Hippocampal formation (tissue), 2 donors: ENCODE data around the gene RACGAP1.
A peak's percentile ranks its signal among the peaks of the same experiment; 100 is the strongest.
"Not testable (repeated sequence)": the region's sequence is repeated elsewhere in the genome, so short reads cannot be mapped to it uniquely, and the experiment has no call there.

ENCODE experiments used
- DNase-seq, 2 donors: peaks; one replicate each; lab custom pipeline; 2025; lab: John Stamatoyannopoulos, UW

Gene RACGAP1

DNA sequence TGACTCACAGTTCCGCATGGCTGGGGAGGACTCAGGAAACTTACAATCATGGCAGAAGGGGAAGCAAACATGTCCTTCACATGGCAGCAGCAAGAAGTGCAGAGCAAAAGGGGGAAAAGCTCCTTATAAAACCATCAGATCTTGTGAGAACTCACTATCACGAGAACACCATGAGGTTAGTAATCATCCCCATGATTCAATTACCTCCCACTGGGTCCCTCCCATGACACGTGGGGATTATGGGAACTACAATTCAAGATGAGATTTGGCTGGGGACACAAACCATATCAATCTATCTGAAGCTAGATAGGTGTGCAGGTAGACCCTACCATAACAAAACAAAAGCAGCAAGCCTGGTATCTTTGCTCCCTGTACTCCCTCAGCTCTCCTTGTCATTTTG, 38.8 kb downstream of the RACGAP1 start:
- DNase-seq = not testable (repeated sequence)

GRCh38 chr12:49985981-49986380, 39.3 kb downstream of the RACGAP1 start:
- no peak for DNase-seq

GRCh38 chr12:49984476-49985359, 40.6 kb downstream of the RACGAP1 start:
- no peak for DNase-seq

DNA sequence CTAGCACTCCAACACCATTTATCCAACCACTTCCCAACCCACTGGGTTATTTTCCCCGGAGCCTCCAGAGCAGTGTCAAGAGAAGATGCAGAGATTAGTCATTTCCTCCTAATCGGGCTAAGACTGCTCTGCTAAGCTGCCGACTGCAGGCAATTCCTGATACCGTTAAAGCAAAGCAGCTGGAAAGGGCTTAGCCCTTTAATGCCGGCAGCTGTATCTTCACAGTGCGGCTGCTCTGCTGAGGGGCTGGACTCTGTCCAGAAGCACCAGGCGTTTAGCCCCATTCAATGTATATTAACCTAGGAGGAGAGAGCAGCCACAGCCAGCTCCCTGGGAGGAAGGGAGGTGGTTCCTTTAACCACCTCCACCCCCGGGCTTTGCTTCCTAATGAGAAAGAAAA, 41.4 kb downstream of the RACGAP1 start:
- DNase-seq = peak in 1 of 2 donors; percentile 27

DNA sequence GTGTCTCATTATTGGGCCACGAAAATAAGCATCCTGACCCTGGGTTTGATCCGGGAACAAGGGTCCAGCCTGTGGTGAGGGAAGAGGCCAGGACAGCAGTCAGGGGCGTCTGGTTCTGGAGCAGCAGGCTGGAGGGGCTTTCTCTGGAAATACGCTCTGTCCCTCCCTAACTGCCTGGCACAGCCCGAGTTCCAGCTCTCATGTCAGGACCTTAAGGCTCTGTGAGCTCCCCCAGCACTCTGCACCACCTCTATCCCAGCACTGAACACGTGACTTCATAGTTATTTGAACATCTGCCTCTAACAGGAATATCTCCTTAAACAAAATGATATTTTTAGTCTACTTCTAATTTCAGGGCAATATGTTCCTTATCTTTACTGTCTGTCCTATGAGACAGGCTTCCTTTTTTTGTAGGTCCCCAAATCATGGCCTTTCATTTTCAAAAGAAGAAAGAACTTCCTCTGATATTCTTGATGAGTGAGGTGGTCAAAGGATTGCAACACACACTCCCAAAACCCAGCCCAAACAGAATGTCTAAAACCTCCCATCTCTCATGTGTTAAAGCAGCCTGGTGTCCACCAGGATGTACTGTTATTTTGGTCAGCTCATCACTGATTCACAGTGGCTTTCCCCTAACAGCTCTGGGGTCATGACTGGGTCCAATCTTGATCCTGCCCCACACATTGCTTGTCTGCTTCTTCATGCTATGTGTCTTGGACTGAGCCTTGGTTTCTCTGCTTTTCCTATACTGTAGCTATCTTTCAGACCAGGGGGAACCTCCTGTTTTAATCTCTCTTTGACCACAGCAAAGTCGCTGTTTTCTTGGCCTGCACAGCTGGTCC, 42.8 kb downstream of the RACGAP1 start:
- DNase-seq = no peak

DNA sequence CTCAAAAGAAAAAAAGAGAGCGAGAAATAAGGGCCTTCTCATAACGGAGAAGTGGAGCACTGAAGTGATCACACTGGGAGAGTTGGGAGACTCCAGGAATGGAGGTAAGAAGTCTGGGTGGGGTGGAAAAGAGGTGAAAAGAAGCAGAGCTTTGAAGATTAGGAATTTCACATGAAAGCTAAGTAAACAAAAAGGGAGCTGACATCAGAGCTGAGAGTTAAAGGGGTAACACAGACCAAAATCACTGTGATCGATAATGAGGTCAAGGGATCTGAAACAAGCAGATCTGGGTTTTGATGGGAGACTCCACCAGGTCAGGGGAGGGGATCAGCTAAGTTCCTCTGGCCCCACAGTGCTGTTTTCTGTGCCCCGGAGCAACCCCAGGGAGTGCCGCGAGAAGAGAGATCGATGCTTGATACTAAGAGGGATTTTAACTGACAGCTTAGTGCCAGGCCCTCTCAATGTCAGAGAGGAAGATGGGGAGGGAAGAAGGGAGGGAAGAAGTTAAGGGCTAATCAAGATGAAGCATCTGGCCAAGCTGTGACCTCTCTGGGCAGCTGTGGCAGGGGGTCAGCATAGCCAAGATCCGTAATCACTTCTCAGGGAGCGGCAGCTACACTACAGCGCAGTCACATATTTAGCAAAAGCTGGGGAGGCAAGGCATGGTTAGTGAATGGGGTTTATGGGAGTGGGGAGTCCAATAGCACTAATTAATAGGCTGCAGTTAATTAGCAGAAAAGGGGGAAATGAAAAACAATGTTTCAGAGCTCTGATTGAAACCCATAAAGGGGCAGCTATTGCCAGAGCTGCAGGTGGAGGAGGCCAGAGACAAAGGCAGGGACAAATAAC, 44.6 kb downstream of the RACGAP1 start:
- DNase-seq = no peak

DNA sequence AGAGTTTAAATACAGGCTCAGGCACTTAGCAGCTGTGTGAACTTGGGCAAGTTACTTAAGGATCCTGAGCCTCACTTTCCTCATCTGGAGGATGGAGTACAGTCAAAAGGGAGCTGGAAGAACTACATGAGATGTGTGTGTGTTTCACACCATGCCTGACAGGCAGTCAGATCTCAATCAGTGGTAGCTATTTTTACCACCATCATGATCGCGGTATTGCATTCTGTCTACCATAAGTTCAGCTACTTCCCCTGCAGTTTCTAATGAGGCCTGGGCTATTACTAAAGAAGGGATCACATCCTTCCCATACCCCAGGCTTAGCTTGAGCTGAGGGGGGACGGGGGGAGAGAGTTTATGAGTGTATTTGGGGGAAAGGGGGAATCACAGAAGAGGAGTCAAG, 45.5 kb downstream of the RACGAP1 start:
- no peak for DNase-seq

- DNase-seq = peak; percentile 75 to 79
Measured at GRCh38 chr12:49979016-49979586, 46.2 kb downstream of the RACGAP1 start.

DNA sequence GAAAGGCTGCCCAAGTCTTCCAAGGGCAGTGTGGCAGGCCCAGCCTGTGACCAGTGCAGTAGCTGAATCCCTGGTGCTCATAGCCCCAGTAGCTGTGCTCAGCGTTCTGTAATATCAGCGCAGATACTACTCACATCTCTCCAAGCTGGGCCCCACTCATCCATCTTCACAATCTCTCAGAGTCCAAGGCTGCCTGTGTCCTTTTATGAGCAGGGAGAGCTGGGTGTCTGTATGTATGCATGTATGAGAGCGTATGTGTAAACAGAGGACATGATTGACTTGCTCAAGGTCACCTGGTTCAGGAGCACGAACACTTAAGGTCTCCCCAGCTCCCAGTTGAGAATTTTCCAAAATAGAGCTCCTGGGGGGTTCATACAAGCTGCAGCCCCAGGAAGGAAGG, 47.2 kb downstream of the RACGAP1 start:
- no peak for DNase-seq

DNA sequence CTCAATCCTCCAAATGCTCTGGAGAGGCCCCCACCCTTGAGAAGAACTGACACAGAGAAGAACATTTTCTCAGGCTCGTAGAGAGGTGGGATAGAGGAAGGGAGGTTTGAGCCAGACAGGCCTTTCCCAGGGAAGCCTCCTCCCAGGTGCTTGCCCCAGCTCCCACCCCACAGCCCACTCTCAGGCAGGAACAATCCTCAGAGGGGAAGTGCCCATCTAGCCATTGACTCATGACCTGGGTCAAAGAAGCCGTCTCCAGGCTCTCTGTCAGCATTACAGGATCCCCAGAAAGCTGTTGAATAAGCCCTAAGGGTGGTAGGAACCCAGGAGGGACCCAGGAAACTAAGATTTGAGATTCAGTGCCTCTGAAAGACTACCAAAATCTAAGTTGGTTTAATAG, 48.7 kb downstream of the RACGAP1 start:
- DNase-seq = no peak

DNA sequence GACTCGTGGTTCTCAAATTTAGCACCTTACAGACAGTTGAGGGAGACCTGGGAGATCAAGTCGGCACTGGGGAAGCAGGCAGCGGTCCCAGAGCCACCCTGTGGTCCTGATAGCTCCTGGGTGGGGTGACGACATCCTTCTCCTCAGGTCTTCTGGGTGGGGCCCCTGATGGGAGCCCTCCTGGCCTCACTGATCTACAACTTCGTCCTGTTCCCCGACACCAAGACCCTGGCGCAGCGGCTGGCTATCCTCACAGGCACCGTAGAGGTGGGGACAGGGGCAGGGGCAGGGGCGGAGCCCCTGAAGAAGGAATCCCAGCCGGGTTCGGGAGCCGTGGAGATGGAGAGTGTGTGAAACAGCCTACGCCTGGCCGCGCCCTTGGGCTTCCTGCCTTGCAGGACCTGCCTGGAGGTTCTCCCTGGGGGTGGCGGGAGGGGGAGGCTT, 50.0 kb downstream of the RACGAP1 start:
- no peak for DNase-seq

DNA sequence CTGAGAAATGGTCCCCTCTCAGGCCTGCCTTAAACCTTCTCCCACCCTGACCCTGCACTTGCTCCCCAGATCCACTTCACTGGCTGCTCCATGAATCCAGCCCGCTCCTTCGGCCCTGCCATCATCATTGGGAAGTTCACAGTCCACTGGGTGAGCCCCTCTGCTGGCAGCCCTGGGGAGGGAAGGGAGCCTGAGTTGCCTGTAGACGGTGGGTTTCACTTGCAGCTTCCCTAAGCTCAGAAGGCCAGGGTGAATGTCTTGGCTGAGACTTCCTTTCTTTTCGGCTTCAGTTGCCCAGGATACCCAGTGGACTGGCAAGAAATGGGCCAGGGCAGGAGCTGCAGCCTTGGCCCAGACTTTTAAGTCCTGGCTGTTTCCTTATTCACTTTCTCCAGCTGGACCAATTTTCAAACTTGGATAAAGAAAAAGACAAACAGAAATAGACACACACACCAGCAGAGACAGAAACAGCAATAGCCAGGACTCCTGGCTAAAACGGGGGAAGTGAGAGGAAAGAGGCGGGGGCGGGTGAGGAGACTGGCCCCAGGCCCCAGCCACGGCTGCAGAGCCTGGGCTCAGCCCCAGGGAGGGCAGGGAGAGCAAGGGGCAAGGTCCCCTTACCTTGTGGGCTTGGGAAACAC, 50.5 kb downstream of the RACGAP1 start:
- peak; percentile 36 to 66 for DNase-seq

DNA sequence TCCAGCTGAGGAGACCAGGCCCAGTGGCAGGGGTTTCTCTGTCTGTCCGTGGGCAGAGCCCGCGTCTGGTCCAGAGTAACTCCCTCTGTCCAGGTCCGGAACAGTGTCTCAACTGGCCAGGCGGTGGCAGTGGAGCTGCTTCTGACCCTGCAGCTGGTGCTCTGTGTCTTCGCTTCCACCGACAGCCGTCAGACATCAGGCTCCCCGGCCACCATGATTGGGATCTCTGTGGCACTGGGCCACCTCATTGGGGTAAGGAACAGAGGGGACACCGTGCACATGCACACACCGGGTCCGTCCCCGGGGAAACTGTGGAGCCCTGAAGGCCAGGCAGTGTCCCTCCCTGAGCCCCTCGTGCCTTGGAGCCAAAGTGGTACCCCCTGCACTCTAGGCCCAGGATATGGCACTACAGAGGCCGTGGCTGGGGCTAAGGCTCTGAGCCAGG, 51.0 kb downstream of the RACGAP1 start:
- peak; percentile 70 to 72 for DNase-seq

DNA sequence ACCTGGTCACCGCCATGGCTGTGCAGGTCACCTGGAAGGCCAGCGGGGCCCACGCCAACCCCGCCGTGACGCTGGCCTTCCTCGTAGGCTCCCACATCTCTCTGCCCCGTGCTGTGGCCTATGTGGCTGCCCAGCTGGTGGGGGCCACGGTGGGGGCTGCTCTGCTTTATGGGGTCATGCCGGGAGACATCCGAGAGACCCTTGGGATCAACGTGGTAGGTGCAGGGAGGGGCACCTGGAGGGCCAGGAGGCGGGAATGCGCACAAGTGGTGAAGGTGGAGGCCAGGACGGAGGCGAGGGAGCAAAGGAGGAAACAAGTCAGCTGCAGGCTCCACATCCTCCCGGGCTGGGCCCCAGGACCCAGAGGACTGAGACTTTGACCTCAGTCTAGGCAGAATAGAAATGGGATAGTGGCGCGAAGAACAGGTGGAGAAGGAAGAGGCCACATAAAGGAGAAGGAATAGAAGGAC, 51.9 kb downstream of the RACGAP1 start:
- DNase-seq = no peak

DNA sequence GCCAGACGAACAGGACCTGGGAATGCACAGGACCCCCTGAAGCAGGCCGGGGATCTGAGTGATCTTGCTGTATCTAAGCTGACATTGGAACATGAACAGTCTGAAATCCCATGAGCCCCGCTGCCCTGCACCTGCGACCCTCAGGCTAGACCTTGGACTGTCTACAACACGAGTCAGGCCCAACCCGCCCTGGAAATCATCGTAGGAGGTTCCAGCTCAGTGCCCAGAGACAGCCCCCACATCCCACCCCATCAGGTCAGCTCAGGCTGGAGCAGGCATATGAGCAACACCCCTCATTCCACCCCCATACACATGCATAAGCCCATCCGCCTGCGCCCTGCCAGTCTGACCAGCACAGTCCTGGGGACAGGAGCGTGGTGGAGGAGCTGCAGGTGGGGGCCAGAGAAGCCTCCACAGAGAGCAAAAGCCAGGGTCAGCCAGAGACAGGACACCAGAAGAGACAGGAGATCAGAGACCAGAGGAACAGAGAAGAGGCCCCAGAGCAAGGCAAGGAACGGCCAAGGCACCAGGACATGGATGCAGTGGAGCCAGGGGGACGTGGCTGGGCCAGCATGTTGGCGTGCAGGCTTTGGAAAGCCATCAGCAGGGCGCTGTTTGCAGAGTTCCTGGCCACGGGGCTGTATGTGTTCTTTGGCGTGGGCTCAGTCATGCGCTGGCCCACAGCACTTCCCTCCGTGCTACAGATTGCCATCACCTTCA, 52.5 kb downstream of the RACGAP1 start, which contains the start of gene AQP6:
Gene AQP6, plus strand, starts transcription at position 307 of the 720 bp plus-strand sequence. Its CDS starts 227 bp downstream, at position 534.
- DNase-seq = no peak

DNA sequence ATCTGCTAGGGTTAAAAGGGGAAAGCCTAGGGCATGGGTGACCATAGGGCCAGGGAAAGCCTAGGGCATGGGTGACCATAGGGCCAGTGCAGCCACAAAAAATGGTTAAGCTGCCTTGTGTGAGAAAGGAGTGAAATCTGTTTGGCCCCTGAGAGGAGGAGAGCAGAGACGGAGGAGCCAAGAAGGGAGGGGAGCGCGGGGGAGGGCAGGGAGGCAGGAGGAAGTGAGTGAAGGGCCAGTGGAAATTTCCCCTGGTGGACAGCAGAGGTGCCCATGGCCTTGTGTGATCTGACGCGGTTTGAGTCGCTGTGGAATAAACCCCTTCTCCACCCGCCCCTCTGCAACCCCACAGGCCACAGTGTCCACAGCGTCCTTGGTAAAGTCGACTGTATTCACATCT, 53.2 kb downstream of the RACGAP1 start:
- no peak for DNase-seq

DNA sequence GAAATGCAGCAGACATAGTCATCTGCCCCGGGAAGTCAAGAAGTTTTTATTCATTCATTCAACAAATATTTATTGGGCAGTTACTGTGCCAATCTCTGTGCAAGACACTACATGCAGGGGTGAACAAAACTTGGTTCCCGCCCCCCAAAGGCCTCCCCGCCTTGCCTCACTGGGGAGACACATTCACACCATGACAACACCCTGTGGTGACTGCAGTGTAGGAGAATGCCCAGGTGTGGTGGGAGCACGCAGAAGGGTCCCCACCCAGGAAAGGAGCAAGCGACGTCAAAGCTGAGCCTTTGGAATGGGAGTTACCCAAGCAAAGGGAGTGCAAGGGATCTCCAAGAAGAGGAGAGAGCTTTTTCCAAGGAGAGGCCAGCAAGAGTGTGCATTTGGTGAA, 54.2 kb downstream of the RACGAP1 start:
- DNase-seq = no peak

GRCh38 chr12:49970658-49971057, 54.6 kb downstream of the RACGAP1 start:
- DNase-seq = no peak

DNA sequence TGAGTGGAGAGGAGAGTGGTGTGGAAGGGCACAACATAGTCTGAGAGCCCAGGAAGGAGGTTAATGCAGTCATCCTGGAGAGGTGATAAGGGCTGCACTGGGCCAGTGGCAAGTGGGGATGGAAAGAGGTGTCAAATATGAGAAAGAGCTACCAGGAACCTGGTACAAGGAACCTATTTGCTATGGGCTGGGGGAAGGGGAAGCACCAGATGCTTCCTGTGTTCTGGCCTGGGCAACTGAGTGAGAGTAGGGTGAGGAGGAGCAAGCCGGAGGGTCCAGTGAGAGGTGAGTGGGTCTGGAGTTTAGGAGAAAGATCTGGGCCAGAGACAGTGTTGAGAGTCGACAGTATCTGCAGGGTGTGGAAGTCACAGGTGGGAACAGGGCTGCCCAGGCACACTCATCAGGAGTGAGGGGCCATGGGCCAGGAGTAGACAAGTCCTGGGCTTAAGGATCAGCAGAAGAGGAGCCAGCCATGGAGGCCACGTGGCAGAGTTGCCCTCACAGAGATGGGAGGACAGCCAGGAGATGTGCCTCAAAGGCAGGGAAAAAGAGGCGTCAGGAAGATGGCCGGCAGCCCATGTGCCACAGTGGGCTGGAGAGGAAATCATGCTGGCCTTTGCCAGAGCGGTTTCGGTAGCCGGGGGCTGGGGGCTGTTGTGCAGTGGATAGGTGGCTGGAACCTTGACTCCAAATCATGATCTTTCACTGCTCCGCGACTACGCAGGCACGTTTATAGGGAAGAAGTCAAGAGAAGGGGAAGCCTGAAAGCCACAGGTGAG, 55.5 kb downstream of the RACGAP1 start:
- DNase-seq = no peak
